HEK293 (cell line): ENCODE results near the gene PIP5KL1.

ENCODE experiments used
- CTCF ChIA-PET: fragments of 350-600 bp; formaldehyde crosslinking; extraction: SDS; loops from one replicate; lab custom pipeline; 2021; ENCODE audit warnings: antibody characterized with exemption; lab: Yijun Ruan, JAX
- POLR2A ChIA-PET: fragments of 300-600 bp; formaldehyde crosslinking; extraction: SDS; loops from one replicate; lab custom pipeline; 2020; ENCODE audit warnings: antibody characterized with exemption, inconsistent platforms; lab: Yijun Ruan, JAX
- H3K27ac ChIP-seq: fragments of 200-500 bp; sonication (Bioruptor generic); 2 replicates; pipeline ENCODE4 v1.5.1; 2014; ENCODE audit warnings: low read depth, low read length, control low read depth, inconsistent platforms; ENCODE audit errors: extremely low read depth
- H3K36me3 ChIP-seq, 2 experiments: fragments of 200-500 bp in 1 of 2; sonication (Bioruptor generic) in 1 of 2; 1 replicate in 1 of 2; 2 replicates in 1 of 2; pipeline ENCODE4 v1.5.1; 2014 to 2017; ENCODE audit warnings: inconsistent platforms in 2 of 2, low read length in 2 of 2; ENCODE audit not compliant: control insufficient read depth in 2 of 2, insufficient read depth in 1 of 2
- H3K4me1 ChIP-seq: fragments of 200-500 bp; sonication (Bioruptor generic); 2 replicates; pipeline ENCODE4 v1.5.1; 2014; ENCODE audit warnings: mild to moderate bottlenecking, low read length, inconsistent platforms; ENCODE audit not compliant: control insufficient read depth, insufficient read depth
- H3K4me3 ChIP-seq: 2 replicates; pipeline ENCODE4 v1.5.1; 2011; ENCODE audit warnings: low read depth, mild to moderate bottlenecking, control low read depth, low read length, moderate library complexity
- H3K9me3 ChIP-seq: fragments of 200-500 bp; sonication (Bioruptor generic); 2 replicates; pipeline ENCODE4 v1.5.1; 2014; ENCODE audit warnings: low read depth, low read length, inconsistent platforms; ENCODE audit not compliant: control insufficient read depth, insufficient read depth
- KLF1 ChIP-seq: fragments of 450-650 bp; formaldehyde crosslinking; IDR thresholded peaks from 2 replicates; pipeline ENCODE4 v1.5.1; 2016; ENCODE audit warnings: missing biosample characterization, missing genetic modification characterization
- PBX3 ChIP-seq: sonication (generic); formaldehyde crosslinking; IDR thresholded peaks from 2 replicates; pipeline ENCODE4 v1.8.1; 2022; ENCODE audit warnings: mild to moderate bottlenecking, moderate library complexity, missing genetic modification reagents
- SCRT1 ChIP-seq: fragments of 450-650 bp; formaldehyde crosslinking; IDR thresholded peaks from 2 replicates; pipeline ENCODE4 v1.5.1; 2016; ENCODE audit warnings: missing biosample characterization, missing genetic modification characterization, borderline replicate concordance
- SP2 ChIP-seq: fragments of 450-650 bp; formaldehyde crosslinking; IDR thresholded peaks from 2 replicates; pipeline ENCODE4 v1.5.1; 2016; ENCODE audit warnings: missing biosample characterization, missing genetic modification characterization
- SP7 ChIP-seq: fragments of 450-650 bp; formaldehyde crosslinking; IDR thresholded peaks from 2 replicates; pipeline ENCODE4 v1.5.1; 2016; ENCODE audit warnings: missing biosample characterization, missing genetic modification characterization
- WT1 ChIP-seq: fragments of 450-650 bp; formaldehyde crosslinking; IDR thresholded peaks from 2 replicates; pipeline ENCODE4 v1.5.1; 2016; ENCODE audit warnings: missing biosample characterization, missing genetic modification characterization
- ZBTB11 ChIP-seq: fragments of 450-650 bp; formaldehyde crosslinking; conservative IDR thresholded peaks from 2 replicates; pipeline ENCODE4 v1.5.1; 2016; ENCODE audit warnings: low read depth, missing biosample characterization, missing genetic modification characterization
- ZBTB20 ChIP-seq: fragments of 450-650 bp; formaldehyde crosslinking; IDR thresholded peaks from 2 replicates; pipeline ENCODE4 v1.5.1; 2016; ENCODE audit warnings: missing biosample characterization, missing genetic modification characterization
- ZBTB44 ChIP-seq: fragments of 450-650 bp; IDR thresholded peaks from 2 replicates; pipeline ENCODE4 v1.5.1; 2018; ENCODE audit warnings: missing biosample characterization, mild to moderate bottlenecking, missing genetic modification characterization
- ZBTB8A ChIP-seq: fragments of 450-650 bp; formaldehyde crosslinking; IDR thresholded peaks from 2 replicates; pipeline ENCODE4 v1.5.1; 2016; ENCODE audit warnings: missing biosample characterization, missing genetic modification characterization
- ZNF133 ChIP-seq: fragments of 450-650 bp; formaldehyde crosslinking; IDR thresholded peaks from 2 replicates; pipeline ENCODE4 v1.5.1; 2016; ENCODE audit warnings: missing biosample characterization, missing genetic modification characterization
- ZNF138 ChIP-seq: fragments of 450-650 bp; formaldehyde crosslinking; IDR thresholded peaks from 2 replicates; pipeline ENCODE4 v1.5.1; 2016; ENCODE audit warnings: missing biosample characterization, missing genetic modification characterization, borderline replicate concordance
- ZNF184 ChIP-seq: fragments of 450-650 bp; IDR thresholded peaks from 2 replicates; pipeline ENCODE4 v1.5.1; 2018; ENCODE audit warnings: missing biosample characterization, mild to moderate bottlenecking, missing genetic modification characterization
- ZNF221 ChIP-seq: fragments of 450-650 bp; formaldehyde crosslinking; IDR thresholded peaks from 2 replicates; pipeline ENCODE4 v1.5.1; 2017; ENCODE audit warnings: missing biosample characterization, missing genetic modification characterization, borderline replicate concordance
- ZNF24 ChIP-seq: fragments of 450-650 bp; formaldehyde crosslinking; IDR thresholded peaks from 2 replicates; pipeline ENCODE4 v1.5.1; 2016; ENCODE audit warnings: missing biosample characterization, missing genetic modification characterization
- ZNF248 ChIP-seq: fragments of 450-650 bp; formaldehyde crosslinking; IDR thresholded peaks from 2 replicates; pipeline ENCODE4 v1.5.1; 2017; ENCODE audit warnings: missing biosample characterization, missing genetic modification characterization
- ZNF341 ChIP-seq: fragments of 450-650 bp; formaldehyde crosslinking; IDR thresholded peaks from 2 replicates; pipeline ENCODE4; 2016; ENCODE audit warnings: low read depth, missing biosample characterization, missing genetic modification characterization
- ZNF354C ChIP-seq: fragments of 450-650 bp; formaldehyde crosslinking; IDR thresholded peaks from 2 replicates; pipeline ENCODE4 v1.5.1; 2016; ENCODE audit warnings: missing biosample characterization, missing genetic modification characterization, low read depth, borderline replicate concordance
- ZNF394 ChIP-seq: fragments of 450-650 bp; formaldehyde crosslinking; IDR thresholded peaks from 2 replicates; pipeline ENCODE4 v1.5.1; 2016; ENCODE audit warnings: missing biosample characterization, missing genetic modification characterization, mild to moderate bottlenecking, moderate library complexity, borderline replicate concordance
- ZNF416 ChIP-seq: fragments of 450-650 bp; formaldehyde crosslinking; IDR thresholded peaks from 2 replicates; pipeline ENCODE4 v1.5.1; 2016; ENCODE audit warnings: missing biosample characterization, missing genetic modification characterization
- ZNF529 ChIP-seq: fragments of 450-650 bp; formaldehyde crosslinking; IDR thresholded peaks from 2 replicates; pipeline ENCODE4 v1.5.1; 2017; ENCODE audit warnings: missing genetic modification characterization, missing biosample characterization; ENCODE audit not compliant: insufficient replicate concordance
- ZNF548 ChIP-seq: fragments of 450-650 bp; formaldehyde crosslinking; IDR thresholded peaks from 2 replicates; pipeline ENCODE4 v1.5.1; 2016; ENCODE audit warnings: missing biosample characterization, missing genetic modification characterization
- ZNF664 ChIP-seq: fragments of 450-650 bp; formaldehyde crosslinking; IDR thresholded peaks from 2 replicates; pipeline ENCODE4 v1.5.1; 2016; ENCODE audit warnings: missing biosample characterization, missing genetic modification characterization
- ZNF704 ChIP-seq: fragments of 450-650 bp; formaldehyde crosslinking; IDR thresholded peaks from 2 replicates; pipeline ENCODE4 v1.5.1; 2016; ENCODE audit warnings: missing biosample characterization, missing genetic modification characterization
- ZNF776 ChIP-seq: fragments of 450-650 bp; formaldehyde crosslinking; IDR thresholded peaks from 2 replicates; pipeline ENCODE4 v1.5.0; 2017; ENCODE audit warnings: missing biosample characterization, missing genetic modification characterization, borderline replicate concordance
- ZNF792 ChIP-seq: fragments of 450-650 bp; formaldehyde crosslinking; IDR thresholded peaks from 2 replicates; pipeline ENCODE4 v1.5.1; 2016; ENCODE audit warnings: missing biosample characterization, missing genetic modification characterization

Gene PIP5KL1

GRCh38 chr9:127959398-127959797, 28.8 kb upstream of the PIP5KL1 start (continued):
- TF ChIP-seq SCRT1 (tag by site-specific recombination): no peak
- TF ChIP-seq ZNF704 (tag by site-specific recombination): no peak
- no peak for TF ChIP-seq ZNF792 (tag by site-specific recombination)
- TF ChIP-seq PBX3: no peak

GRCh38 chr9:127958728-127959127, 28.2 kb upstream of the PIP5KL1 start:
- Histone ChIP-seq H3K4me1 (peaks cover 11% of the 10 kb centered on the region), H3K4me3 (no peak overlapping the region), H3K36me3 (no peaks in the 10 kb centered on the region), H3K27ac (no peak overlapping the region), H3K9me3 (no peaks in the 10 kb centered on the region)
- ChIA-PET POLR2A (no interaction called here), CTCF (interaction anchor here (0.6 to 9.0 kb wide), 4 partner anchors 16 to 409 kb away, joined by 4 to 135 read pairs (median 24); no protein-coding TSS in a partner anchor)
- TF ChIP-seq ZNF664 (tag by site-specific recombination) (peak; percentile 93), ZNF248 (no peak), ZNF354C (tag by site-specific recombination) (no peak)

- ChIA-PET CTCF (interaction anchor here (0.6 to 9.0 kb wide), 21 partner anchors 10 to 448 kb away, joined by 3 to 135 read pairs (median 4); no protein-coding TSS in a partner anchor), POLR2A (interaction anchor here (0.6 to 2.7 kb wide), 9 partner anchors 8 to 173 kb away, joined by 3 to 19 read pairs (median 3); partner anchors contain the start of genes EEIG1, NAIF1 and SLC25A25)
- H3K4me1 ChIP-seq: peaks cover 8% of the 10 kb centered on the region
- no peak overlapping the region for H3K4me3 ChIP-seq
- H3K27ac ChIP-seq: no peak overlapping the region; the same call in 1 of the 2 replicates
- no peaks in the 10 kb centered on the region for H3K36me3 ChIP-seq
- no peaks in the 10 kb centered on the region for H3K9me3 ChIP-seq
- TF ChIP-seq ZBTB20: peak; percentile 55
- no peak for TF ChIP-seq ZNF184
- TF ChIP-seq ZNF133: no peak
- TF ChIP-seq ZBTB44 (tag by site-specific recombination): no peak
- TF ChIP-seq ZNF138: no peak
- TF ChIP-seq ZNF529 (tag by site-specific recombination): no peak
- TF ChIP-seq ZNF24 (tag by site-specific recombination): no peak
- no peak for TF ChIP-seq ZNF776 (tag by site-specific recombination)
- no peak for TF ChIP-seq ZNF416 (tag by site-specific recombination)
- TF ChIP-seq ZNF221 (tag by site-specific recombination): no peak
- peak; percentile 38; the same call in 1 of the 2 replicates for TF ChIP-seq WT1
- no peak for TF ChIP-seq ZBTB8A (tag by site-specific recombination)
- TF ChIP-seq KLF1: peak; percentile 86
- no peak for TF ChIP-seq SP2 (tag by site-specific recombination)
- TF ChIP-seq ZNF341 (tag by site-specific recombination): no peak
- peak; percentile 50; the same call in 1 of the 2 replicates for TF ChIP-seq ZNF394 (tag by site-specific recombination)
- TF ChIP-seq SP7 (tag by site-specific recombination): peak; percentile 71; the same call in 1 of the 2 replicates
- TF ChIP-seq ZBTB11: no peak
- TF ChIP-seq ZNF548: no peak
Observed at GRCh38 chr9:127955294-127956015, 24.9 kb upstream of the PIP5KL1 start.
